Neural cell (in vitro differentiated cells): ENCODE measurements around the gene PSD2. TPM values are rescaled to one million over a fixed set of nuclear protein-coding genes. Genes with fewer than 3 reads are reported as not detected.

ENCODE experiments used
- H2AFZ ChIP-seq: fragments of 200-600, 300-800 bp; sonication (generic), shearing (Covaris generic); 2 replicates; pipeline ENCODE4 v1.6.0; 2014; ENCODE audit warnings: low read depth, mild to moderate bottlenecking, antibody characterized with exemption, low read length, moderate library complexity
- H3F3A ChIP-seq: fragments of 200-600 bp; shearing (Covaris generic); 2 replicates; pipeline ENCODE4 v1.6.1; 2016; ENCODE audit warnings: mild to moderate bottlenecking, moderate library complexity, mixed read lengths, antibody characterized with exemption, low read length; ENCODE audit not compliant: insufficient read depth, poor library complexity, severe bottlenecking
- H3K27ac ChIP-seq: fragments of 200-600, 300-800 bp; sonication (generic), shearing (Covaris generic); 2 replicates; pipeline ENCODE4 v1.5.1; 2014; ENCODE audit warnings: mild to moderate bottlenecking, low read length, moderate library complexity
- H3K27me3 ChIP-seq: fragments of 300-800, 200-600 bp; sonication (generic), shearing (Covaris generic); 2 replicates; pipeline ENCODE4 v1.6.0; 2014; ENCODE audit warnings: mild to moderate bottlenecking, low read depth, low read length, moderate library complexity; ENCODE audit not compliant: insufficient read depth
- H3K36me3 ChIP-seq: fragments of 300-800, 200-600 bp; sonication (generic), shearing (Covaris generic); 2 replicates; pipeline ENCODE4 v1.5.1; 2014; ENCODE audit warnings: mild to moderate bottlenecking, antibody characterized with exemption, low read length, moderate library complexity; ENCODE audit not compliant: insufficient read depth
- H3K4me2 ChIP-seq: fragments of 300-800, 200-600 bp; sonication (generic), shearing (Covaris generic); 2 replicates; pipeline ENCODE4 v1.6.0; 2014; ENCODE audit warnings: mild to moderate bottlenecking, low read length
- H3K4me3 ChIP-seq: fragments of 300-800, 200-600 bp; sonication (generic), shearing (Covaris generic); 2 replicates; pipeline ENCODE4 v1.5.1; 2014; ENCODE audit warnings: mild to moderate bottlenecking, low read length, moderate library complexity
- H3K79me2 ChIP-seq: fragments of 200-600 bp; shearing (Covaris generic); replicated peaks from 2 replicates; pipeline ENCODE4 v1.6.0; 2014; ENCODE audit warnings: mild to moderate bottlenecking, low read length, moderate library complexity; ENCODE audit not compliant: insufficient read depth
- H3K9ac ChIP-seq: fragments of 300-800, 200-600 bp; sonication (generic), shearing (Covaris generic); 2 replicates; pipeline ENCODE4 v1.6.1; 2016; ENCODE audit warnings: mild to moderate bottlenecking, low read length, mixed read lengths
- H3K9me2 ChIP-seq: fragments of 200-600 bp; shearing (Covaris generic); 2 replicates; pipeline ENCODE4 v1.6.1; 2016; ENCODE audit warnings: mild to moderate bottlenecking, low read length, mixed read lengths; ENCODE audit not compliant: insufficient read depth
- H3K9me3 ChIP-seq: fragments of 200-600, 300-800 bp; sonication (generic), shearing (Covaris generic); 2 replicates; pipeline ENCODE4 v1.6.1; 2016; ENCODE audit warnings: mild to moderate bottlenecking, mixed run types, low read length, moderate library complexity, mixed read lengths
- H4K20me1 ChIP-seq: fragments of 200-600 bp; shearing (Covaris generic); 2 replicates; pipeline ENCODE4 v1.6.1; 2016; ENCODE audit warnings: mild to moderate bottlenecking, mixed run types; ENCODE audit not compliant: insufficient read depth
- EP300 ChIP-seq: fragments of 450-650 bp; conservative IDR thresholded peaks from 2 replicates; pipeline ENCODE4 v1.6.1; 2014; ENCODE audit warnings: antibody characterized with exemption, mild to moderate bottlenecking, moderate library complexity; ENCODE audit not compliant: poor library complexity, severe bottlenecking
- EZH2 ChIP-seq: fragments of 200-600, 300-800 bp; shearing (Covaris generic), sonication (generic); IDR thresholded peaks from 2 replicates; pipeline ENCODE4 v1.6.1; 2014; ENCODE audit warnings: antibody characterized with exemption, low read length, borderline replicate concordance, mild to moderate bottlenecking; ENCODE audit not compliant: insufficient read depth, poor library complexity, severe bottlenecking
- MXI1 ChIP-seq: fragments of 450-650 bp; conservative IDR thresholded peaks from 2 replicates; pipeline ENCODE4 v1.6.1; 2014; ENCODE audit warnings: antibody characterized with exemption, mild to moderate bottlenecking; ENCODE audit not compliant: poor library complexity, severe bottlenecking
- POLR2AphosphoS5 ChIP-seq: IDR thresholded peaks from 2 replicates; pipeline ENCODE4 v1.6.1; 2012
- RAD21 ChIP-seq: fragments of 450-650 bp; conservative IDR thresholded peaks from 2 replicates; pipeline ENCODE4 v1.6.1; 2014; ENCODE audit warnings: antibody characterized with exemption, mild to moderate bottlenecking, moderate library complexity
- SMC3 ChIP-seq: fragments of 450-650 bp; conservative IDR thresholded peaks from 2 replicates; pipeline ENCODE4 v1.6.1; 2014; ENCODE audit warnings: antibody characterized with exemption, mild to moderate bottlenecking, moderate library complexity; ENCODE audit not compliant: poor library complexity
- TAF1 ChIP-seq: IDR thresholded peaks from 2 replicates; pipeline ENCODE4 v1.6.1; 2012; ENCODE audit warnings: low read depth
- polyA plus RNA-seq: library from polyadenylated mRNA; depleted of rRNA; stranded (reverse); fragments of >200 nt; gene quantifications from 2 replicates; pipeline ENCODE4 v1.2.3, GENCODE V29; 2014
- TF ChIP-seq, protein P1 (sequence below): IDR thresholded peaks from 2 replicates; pipeline ENCODE4 v1.6.1; 2012; ENCODE audit warnings: borderline replicate concordance
- TF ChIP-seq, protein P2 (sequence below): fragments of 450-650 bp; IDR thresholded peaks from 2 replicates; pipeline ENCODE4 v1.5.1; 2014; ENCODE audit warnings: antibody characterized with exemption, mild to moderate bottlenecking, moderate library complexity; ENCODE audit not compliant: poor library complexity, severe bottlenecking

Gene PSD2
- polyA plus RNA-seq, 1 donor from 2014 or later, result 33.4 TPM

DNA sequence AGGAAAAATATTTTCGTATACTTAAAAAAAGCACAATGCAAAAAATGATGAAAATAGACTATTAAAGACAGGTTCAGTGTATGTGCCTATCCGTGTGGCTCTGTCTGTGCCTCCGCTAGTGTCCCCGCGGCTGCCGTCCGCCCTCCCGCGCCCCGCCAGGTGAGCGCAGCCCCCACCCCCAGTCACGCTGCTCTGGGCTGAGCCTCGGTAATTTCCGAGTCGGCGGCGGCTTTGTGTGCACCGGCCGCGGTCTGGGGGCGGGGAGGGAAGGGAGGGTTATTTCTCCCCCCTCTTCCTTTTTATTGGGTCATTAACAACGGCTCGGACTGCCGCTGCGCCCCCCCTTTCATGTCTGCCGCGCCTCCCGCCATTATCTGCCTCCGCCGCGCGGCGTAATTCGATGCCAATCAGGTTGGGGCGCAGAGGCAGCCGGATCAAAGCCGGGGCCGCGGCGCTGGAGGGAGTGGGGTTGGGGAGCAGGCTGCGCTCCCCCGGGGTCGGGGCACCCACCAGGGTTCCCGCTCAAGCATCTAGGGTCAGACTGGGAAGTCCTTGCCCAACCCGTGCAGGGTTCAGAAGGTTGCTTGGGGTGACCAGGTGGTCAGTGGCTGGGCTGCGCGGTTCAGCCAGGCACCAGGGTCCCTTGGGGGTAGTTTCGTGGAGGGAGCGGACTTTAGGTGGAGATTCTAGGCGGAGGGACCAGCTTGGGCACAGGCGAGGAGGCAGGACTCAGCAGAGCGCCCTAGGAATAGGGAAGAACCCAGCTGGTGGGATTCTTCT lies 39.5 kb upstream of the PSD2 start:
- TF ChIP-seq POLR2AphosphoS5 (peak; percentile 32), MXI1 (no peak), EZH2 (no peak), EP300 (no peak)
- TF ChIP-seq, protein P1, sequence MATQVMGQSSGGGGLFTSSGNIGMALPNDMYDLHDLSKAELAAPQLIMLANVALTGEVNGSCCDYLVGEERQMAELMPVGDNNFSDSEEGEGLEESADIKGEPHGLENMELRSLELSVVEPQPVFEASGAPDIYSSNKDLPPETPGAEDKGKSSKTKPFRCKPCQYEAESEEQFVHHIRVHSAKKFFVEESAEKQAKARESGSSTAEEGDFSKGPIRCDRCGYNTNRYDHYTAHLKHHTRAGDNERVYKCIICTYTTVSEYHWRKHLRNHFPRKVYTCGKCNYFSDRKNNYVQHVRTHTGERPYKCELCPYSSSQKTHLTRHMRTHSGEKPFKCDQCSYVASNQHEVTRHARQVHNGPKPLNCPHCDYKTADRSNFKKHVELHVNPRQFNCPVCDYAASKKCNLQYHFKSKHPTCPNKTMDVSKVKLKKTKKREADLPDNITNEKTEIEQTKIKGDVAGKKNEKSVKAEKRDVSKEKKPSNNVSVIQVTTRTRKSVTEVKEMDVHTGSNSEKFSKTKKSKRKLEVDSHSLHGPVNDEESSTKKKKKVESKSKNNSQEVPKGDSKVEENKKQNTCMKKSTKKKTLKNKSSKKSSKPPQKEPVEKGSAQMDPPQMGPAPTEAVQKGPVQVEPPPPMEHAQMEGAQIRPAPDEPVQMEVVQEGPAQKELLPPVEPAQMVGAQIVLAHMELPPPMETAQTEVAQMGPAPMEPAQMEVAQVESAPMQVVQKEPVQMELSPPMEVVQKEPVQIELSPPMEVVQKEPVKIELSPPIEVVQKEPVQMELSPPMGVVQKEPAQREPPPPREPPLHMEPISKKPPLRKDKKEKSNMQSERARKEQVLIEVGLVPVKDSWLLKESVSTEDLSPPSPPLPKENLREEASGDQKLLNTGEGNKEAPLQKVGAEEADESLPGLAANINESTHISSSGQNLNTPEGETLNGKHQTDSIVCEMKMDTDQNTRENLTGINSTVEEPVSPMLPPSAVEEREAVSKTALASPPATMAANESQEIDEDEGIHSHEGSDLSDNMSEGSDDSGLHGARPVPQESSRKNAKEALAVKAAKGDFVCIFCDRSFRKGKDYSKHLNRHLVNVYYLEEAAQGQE, result no peak
- no peaks in the 10 kb centered on the region for H3K9me3 ChIP-seq
- H3K27me3 ChIP-seq, result no peaks in the 10 kb centered on the region
- peak overlapping the region; percentile 46 for H2AFZ ChIP-seq
- H3K9me2 ChIP-seq, result no peaks in the 10 kb centered on the region
- peak overlapping the region; percentile 40 for H3K4me2 ChIP-seq
- peak overlapping the region; percentile 64 for H3K4me3 ChIP-seq
- peak overlapping the region; percentile 62 for H3K9ac ChIP-seq
- H4K20me1 ChIP-seq, result no peaks in the 10 kb centered on the region
- peak overlapping the region; percentile 41 for H3K27ac ChIP-seq
- H3F3A ChIP-seq, result no peaks in the 10 kb centered on the region
- no peaks in the 10 kb centered on the region for H3K36me3 ChIP-seq
- no peaks in the 10 kb centered on the region for H3K79me2 ChIP-seq

- H3K4me3 ChIP-seq, result no peak overlapping the region
- TF ChIP-seq, protein P1, result no peak
- TF ChIP-seq EZH2 (no peak), SMC3 (no peak), TAF1 (no peak), MXI1 (no peak), POLR2AphosphoS5 (no peak), RAD21 (no peak), EP300 (no peak)
- TF ChIP-seq, protein P2, sequence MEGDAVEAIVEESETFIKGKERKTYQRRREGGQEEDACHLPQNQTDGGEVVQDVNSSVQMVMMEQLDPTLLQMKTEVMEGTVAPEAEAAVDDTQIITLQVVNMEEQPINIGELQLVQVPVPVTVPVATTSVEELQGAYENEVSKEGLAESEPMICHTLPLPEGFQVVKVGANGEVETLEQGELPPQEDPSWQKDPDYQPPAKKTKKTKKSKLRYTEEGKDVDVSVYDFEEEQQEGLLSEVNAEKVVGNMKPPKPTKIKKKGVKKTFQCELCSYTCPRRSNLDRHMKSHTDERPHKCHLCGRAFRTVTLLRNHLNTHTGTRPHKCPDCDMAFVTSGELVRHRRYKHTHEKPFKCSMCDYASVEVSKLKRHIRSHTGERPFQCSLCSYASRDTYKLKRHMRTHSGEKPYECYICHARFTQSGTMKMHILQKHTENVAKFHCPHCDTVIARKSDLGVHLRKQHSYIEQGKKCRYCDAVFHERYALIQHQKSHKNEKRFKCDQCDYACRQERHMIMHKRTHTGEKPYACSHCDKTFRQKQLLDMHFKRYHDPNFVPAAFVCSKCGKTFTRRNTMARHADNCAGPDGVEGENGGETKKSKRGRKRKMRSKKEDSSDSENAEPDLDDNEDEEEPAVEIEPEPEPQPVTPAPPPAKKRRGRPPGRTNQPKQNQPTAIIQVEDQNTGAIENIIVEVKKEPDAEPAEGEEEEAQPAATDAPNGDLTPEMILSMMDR, result no peak
- H3K4me2 ChIP-seq, result no peak overlapping the region
- H3K27ac ChIP-seq, result no peak overlapping the region
- H4K20me1 ChIP-seq, result no peaks in the 10 kb centered on the region
- H3K36me3 ChIP-seq, result no peaks in the 10 kb centered on the region
- no peaks in the 10 kb centered on the region for H3K27me3 ChIP-seq
- H3F3A ChIP-seq, result no peaks in the 10 kb centered on the region
- no peaks in the 10 kb centered on the region for H3K79me2 ChIP-seq
- no peak overlapping the region for H3K9ac ChIP-seq
- H2AFZ ChIP-seq, result no peak overlapping the region
- no peaks in the 10 kb centered on the region for H3K9me2 ChIP-seq
- no peaks in the 10 kb centered on the region for H3K9me3 ChIP-seq
These were observed 38.6 kb upstream of the PSD2 start for GRCh38 chr5:139756971-139757370.
